GM18498 (cell line): Measurements from ENCODE around the gene CFAP299.
"Not testable (repeated sequence)": the region's sequence is repeated elsewhere in the genome, so short reads cannot be mapped to it uniquely, and the experiment has no call there.

Source experiments
- ATAC-seq: cut with Tn5 transposase; IDR thresholded peaks from one replicate; pipeline ENCODE4 v1.9.1; 2021; ENCODE audit warnings: mild to moderate bottlenecking, moderate library complexity; ENCODE audit not compliant: unreplicated experiment

CFAP299 gene

GRCh38 chr4:80694171-80694570, 358.6 kb downstream of the CFAP299 start:
- no peak for ATAC-seq

GRCh38 chr4:80705311-80705710, 369.8 kb downstream of the CFAP299 start:
- no peak for ATAC-seq

- ATAC-seq = no peak
These were observed 373.7 kb downstream of the CFAP299 start for GRCh38 chr4:80709082-80709869.

- no peak for ATAC-seq
These were observed 375.4 kb downstream of the CFAP299 start for GRCh38 chr4:80710748-80711451.

GRCh38 chr4:80711956-80712355, 376.4 kb downstream of the CFAP299 start:
- no peak for ATAC-seq

GRCh38 chr4:80713409-80713808, 377.9 kb downstream of the CFAP299 start:
- no peak for ATAC-seq

- ATAC-seq = no peak
These were observed 381.7 kb downstream of the CFAP299 start for GRCh38 chr4:80717204-80717603.

GRCh38 chr4:80726471-80726870, 390.9 kb downstream of the CFAP299 start:
- no peak for ATAC-seq

GRCh38 chr4:80730158-80730557, 394.6 kb downstream of the CFAP299 start:
- no peak for ATAC-seq

GRCh38 chr4:80731436-80731835, 395.9 kb downstream of the CFAP299 start:
- ATAC-seq = no peak

- no peak for ATAC-seq
These were observed 396.5 kb downstream of the CFAP299 start for GRCh38 chr4:80732010-80732409.

- ATAC-seq = no peak
These were observed 404.8 kb downstream of the CFAP299 start for GRCh38 chr4:80740375-80740774.

- ATAC-seq = not testable (repeated sequence)
These were observed 414.0 kb downstream of the CFAP299 start for GRCh38 chr4:80749558-80749957.

GRCh38 chr4:80751200-80751599, 415.7 kb downstream of the CFAP299 start:
- no peak for ATAC-seq

- no peak for ATAC-seq
These were observed 432.4 kb downstream of the CFAP299 start for GRCh38 chr4:80767944-80768343.

GRCh38 chr4:80776168-80776567, 440.6 kb downstream of the CFAP299 start:
- no peak for ATAC-seq

GRCh38 chr4:80781431-80781830, 445.9 kb downstream of the CFAP299 start:
- no peak for ATAC-seq

GRCh38 chr4:80787306-80787705, 451.8 kb downstream of the CFAP299 start:
- ATAC-seq = no peak

GRCh38 chr4:80788798-80789197, 453.3 kb downstream of the CFAP299 start:
- ATAC-seq = no peak

- ATAC-seq = no peak
These were observed 454.6 kb downstream of the CFAP299 start for GRCh38 chr4:80790152-80790551.

- ATAC-seq = not testable (repeated sequence)
These were observed 458.1 kb downstream of the CFAP299 start for GRCh38 chr4:80793660-80794059.

GRCh38 chr4:80798082-80798481, 462.6 kb downstream of the CFAP299 start:
- no peak for ATAC-seq
